ENCODE measurements around the gene MAP2K3.

MAP2K3 gene

DNA sequence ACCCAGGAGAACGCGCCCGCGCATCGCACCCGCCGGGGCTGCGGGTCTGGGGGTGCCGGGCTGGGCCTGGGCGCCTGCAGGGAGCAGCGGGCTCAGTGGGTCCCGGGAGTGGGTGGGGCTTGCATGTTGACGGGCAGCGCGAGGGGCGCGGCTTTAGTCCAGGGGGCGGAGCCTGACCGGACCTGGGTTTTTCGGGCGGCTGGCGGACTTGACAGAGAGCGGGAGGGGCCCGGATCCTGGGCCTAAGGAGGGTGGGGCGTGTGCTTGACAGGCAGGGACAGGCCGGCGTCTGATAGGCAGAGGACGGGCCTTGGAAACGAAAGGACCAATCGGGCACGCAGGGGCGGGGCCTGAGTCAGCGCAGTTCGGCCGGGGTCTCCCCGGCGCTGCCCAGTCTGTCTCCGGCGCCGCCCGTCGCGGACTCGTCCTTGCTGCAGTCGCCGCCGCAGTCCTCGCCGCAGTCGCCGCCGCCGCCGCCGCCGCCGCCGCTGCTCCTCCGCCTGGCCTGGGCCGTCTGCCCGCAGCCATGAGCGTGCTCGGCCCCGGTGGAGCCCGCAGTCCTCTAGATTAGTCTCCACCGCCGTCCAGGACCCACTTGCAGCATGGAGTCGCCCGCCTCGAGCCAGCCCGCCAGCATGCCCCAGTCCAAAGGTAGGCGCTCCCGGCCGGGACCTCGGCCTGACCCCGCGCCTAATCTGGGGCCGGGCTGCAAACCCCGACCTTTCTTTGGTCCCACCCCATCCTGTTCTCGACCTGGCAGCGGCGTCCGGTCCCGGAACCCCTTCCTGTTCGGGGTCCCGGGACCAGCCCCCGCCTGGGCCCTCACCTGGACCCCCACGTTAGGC, at the start of gene MAP2K3:
Gene MAP2K3 (plus strand): TSS at position 393 of the 845 bp plus-strand sequence. CDS start 210 bp downstream, at position 603.
- DNase-seq: peak; percentile 74 to 87 (median 84)

DNA sequence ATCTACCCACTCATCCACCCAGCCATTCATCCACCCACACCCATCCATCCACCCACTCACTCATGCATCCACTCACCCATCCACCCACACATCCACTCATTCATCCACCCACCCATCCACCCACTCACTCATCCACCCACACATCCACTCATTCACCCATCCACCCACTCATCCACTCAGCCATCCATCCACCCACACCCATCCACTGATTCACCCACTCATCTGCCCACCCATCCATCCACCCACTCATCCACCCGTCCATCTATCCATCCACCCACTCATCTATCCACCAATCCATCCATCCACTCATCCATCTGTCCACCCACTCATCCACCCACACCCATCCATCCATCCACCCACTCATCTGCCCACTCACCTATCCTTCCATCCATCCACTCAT, 48.6 kb upstream of the MAP2K3 start:
- DNase-seq: no peak

DNA sequence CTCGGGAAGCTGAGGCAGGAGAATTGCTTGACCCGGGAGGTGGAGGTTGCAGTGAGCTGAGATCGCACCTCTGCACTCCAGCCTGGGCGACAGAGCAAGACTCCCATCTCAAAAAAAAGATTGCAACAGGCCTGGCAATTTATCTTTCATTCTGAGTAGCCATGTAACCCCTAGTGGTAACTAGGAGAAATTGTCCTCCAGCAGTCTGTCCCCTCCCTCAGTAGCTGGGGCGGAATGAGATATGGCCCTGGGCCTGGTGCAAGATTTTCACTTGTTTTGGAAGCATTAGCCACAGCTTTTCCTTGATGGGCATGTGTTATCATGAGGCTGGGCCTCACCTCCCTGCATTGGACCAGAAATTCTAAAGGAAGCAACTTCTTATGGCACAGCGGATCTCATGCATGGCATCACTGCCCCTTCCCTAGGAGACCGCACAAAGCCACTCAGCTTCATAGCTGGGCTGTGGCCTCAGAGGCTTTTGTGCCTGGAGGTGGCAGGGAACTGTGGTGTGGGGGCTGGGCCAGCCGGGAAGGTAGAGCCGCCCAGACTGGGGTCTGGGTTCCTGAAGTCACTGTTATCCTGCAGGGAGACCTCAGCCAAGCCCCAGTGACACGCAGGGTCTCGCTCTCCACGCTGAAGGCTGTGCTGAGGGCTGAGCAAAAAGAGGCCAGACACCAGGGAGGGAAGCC, 44.7 kb upstream of the MAP2K3 start:
- DNase-seq: no peak

GRCh38 chr17:21240369-21241055, 44.0 kb upstream of the MAP2K3 start:
- no peak for DNase-seq

GRCh38 chr17:21241564-21241963, 42.9 kb upstream of the MAP2K3 start:
- no peak for DNase-seq

DNA sequence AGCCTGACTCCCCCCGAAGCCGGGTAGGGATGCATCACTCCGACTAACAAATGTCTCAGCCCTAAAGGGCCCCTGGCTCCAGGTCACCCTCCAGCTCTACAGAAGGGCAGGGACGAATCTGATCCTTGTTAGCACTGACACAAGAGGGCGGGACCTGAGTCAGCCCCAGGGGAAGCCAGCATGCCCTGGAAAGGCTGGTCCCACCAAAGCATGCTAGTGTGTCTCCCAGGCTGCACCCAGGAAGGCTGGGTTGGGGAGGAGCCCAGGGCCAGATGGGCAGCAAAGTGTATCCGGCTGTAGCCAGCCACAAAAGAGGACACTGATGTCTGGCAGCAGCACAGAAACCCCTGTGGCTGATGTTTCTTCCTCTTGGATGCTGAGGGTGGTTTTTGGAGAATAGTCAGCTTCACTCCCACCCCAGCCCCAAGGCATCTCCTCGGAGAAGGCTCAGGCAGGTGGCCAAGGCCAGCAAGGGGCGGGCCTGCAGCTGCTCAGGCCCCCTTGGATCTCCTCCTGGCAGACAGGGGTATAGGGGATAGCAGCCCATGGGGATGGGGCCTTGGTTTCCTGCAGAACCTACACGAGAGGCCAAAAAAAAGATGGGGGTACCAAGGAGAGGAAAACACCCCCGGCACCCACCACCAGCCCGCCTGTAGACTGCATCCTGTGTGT, 42.3 kb upstream of the MAP2K3 start:
- DNase-seq: no peak

GRCh38 chr17:21242780-21243515, 41.6 kb upstream of the MAP2K3 start:
- DNase-seq: no peak

DNA sequence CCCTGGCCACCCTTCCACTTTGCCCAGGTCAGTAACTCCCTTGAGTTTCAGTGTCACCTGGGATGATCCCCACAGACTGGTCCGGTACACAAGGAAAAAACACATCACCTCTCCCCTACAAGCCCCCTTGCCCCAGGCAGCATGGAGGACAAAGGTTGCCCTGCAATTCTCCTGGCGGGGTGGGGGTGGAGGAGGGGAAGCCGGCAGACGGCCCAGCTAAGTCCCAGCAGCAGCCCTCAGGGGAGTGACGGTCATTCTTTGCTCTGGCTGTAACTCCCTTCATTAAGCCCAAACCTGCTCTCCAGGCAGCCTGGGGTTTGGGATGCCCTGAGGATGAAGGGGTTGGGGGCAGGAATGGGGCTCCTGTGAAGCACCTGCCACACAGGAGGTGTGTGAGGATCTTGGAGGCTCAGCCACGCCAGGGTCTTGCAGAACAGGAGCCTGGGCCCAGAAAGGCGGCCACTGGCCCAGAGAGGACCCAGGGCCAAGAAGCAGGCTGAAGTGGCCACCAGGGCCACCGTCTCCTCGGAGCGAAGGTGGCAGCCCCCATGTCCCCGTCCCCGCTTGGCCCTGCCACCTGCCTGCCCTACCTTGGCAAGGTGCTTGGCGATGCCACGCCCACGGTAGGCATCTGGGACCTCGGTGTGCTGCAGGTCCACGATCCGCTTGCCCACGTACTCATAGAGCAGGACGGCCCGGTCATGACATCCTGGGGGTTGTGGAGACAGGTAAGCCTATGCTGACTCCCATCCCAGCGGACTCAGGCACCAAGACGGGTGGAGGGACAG, 40.8 kb upstream of the MAP2K3 start:
- DNase-seq: no peak

DNA sequence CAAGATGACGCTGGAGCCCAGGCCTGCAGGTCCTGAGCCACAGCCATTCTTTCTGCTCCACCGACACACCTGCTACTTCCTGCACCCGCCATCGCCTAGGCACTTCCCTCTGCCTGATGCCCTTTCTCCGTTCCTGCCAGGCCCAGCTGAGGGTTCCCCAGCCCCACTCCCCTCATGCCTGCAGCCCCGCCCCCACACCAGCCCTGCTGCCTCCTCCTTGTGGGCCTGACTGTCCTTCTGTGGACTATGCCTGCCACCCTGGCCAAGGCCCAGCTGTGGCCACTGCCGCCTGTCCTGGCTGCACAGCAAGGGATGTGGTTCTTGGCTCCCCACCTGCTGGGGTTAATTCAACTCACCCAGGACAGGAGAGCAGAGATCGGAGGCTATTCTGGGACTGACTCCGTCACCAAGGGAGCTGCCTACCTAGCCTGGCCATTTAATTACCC, 38.8 kb upstream of the MAP2K3 start:
- DNase-seq: no peak

DNA sequence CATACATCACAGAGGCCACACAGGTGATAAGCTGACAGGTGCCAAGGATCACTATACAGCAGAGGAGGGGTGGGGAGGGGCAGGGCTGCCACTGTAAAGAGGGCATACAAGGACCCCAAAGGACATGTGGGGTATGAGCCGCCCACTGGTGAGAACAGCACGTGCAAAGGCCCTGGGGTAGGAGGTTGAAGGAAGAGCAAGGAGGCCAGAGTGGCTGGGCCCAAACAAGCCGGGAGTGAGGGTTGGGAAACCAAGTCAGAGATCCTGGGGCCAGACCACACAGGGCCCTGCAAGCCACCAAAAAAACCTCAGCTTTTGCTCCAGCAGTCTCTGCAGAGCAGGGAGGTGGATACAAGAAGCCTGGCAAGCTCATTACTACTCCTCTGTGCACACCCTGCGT, 37.8 kb upstream of the MAP2K3 start:
- DNase-seq: no peak

GRCh38 chr17:21247552-21248258, 36.8 kb upstream of the MAP2K3 start:
- DNase-seq: no peak

DNA sequence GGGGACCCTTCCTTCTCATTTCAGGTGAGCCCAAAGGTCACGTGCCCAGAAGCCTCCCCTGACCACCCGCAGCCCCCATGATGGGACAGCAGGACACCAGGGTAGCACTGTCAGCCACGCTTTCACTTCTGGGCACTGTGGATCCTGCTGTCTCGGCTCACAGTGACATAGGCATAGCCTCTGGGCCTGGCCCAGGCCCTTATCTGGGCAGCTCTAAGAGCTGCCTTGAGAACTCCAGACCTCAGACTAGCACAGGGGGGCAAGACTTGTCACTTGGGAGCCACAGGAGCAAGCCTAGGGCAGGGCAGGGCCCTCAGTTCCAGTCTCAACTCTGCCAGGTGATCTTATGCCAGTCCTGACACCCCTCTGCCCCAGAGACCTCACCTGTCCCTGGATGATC, 36.0 kb upstream of the MAP2K3 start:
- DNase-seq: no peak

- DNase-seq: no peak
Measured at GRCh38 chr17:21249086-21249795, 35.3 kb upstream of the MAP2K3 start.

DNA sequence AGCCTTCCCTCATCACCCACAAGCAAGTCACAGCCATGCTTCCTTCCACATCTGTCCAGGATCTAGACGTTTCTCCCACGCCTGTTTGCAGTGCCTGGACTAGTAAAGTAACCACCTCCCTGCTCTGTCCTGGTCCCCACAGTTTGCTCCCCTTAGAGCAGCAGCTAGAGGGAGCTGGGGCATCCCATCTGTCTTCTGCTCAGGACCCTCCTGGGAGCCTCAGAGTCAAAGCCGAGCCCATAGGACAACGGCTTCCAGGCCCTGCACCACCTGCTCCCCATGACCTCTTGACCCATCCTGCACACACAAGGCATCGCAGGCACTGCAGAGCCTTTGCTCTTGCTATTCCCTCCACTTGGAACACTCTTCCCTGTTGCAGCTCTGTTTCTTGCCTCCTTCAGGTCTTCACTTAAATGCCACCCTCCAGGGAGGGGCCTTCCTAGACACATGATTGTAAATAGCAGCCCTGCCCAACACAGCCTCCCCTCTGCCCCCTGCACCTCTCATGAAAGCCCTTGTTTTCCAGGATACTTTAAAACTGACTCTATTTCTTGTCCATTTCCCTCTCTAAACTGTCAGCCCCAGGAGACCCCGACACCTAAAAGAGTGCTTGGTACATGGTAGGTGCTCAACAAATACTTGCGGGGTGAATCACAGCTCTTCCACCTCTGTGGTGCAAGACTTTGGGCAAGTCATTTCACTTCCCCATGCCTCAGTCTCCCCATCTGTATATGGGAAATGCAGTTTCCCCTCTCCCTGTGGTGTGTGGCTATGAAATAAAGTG, 34.4 kb upstream of the MAP2K3 start:
- DNase-seq: no peak

DNA sequence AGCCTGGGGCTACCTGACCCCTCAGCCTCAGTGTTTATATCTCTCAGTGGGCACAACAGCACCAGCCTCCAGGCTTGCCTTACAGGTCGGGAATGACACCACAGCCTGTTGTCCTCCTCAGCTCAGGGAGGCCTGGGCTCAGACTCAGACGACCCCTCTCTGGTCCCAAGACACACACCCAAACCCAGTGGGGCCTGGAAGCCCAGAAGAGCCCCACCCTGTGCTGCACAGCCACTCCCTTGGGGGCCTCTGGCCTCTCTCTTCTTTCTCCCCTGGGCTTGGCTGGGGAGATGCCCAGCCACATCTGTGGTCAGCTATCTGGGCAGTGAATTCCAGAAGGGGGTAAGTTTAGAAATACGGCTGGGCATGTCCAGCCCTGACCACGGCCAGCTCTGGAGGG, 33.7 kb upstream of the MAP2K3 start:
- no peak for DNase-seq

DNA sequence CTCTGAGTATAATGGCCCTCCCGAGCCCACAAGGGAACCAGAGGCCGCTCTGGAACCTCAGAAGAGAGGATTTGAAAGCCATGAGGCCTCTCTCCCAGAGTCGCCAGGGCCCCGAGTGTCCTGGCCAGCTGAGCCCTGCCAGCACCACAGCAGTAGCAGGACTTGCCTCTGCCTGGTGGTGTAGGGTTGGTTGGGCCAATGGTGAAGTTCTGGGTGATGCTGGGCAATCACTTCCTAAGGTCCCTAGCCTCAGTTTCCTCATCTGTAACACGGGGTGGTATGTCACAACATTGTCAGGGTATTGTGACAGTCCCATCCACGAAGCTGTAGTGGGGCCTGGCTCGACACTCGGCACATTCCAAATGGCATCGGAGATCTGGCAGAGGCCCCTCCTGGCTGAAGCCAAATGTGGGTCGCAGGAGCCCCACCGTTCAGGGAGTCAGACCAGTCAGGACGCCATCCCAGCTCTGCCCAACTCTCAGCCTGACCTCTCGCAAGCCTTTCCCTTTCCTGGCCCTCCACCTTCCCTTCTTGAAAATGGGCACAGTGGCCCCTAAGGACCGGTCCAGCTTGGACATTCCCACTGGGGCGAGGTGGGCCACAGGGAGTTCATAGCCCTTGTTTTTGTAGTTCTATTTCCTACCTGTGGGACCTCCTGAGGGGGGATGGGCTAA, 33.0 kb upstream of the MAP2K3 start:
- DNase-seq: no peak

- no peak for DNase-seq
Measured at GRCh38 chr17:21252289-21252795, 32.2 kb upstream of the MAP2K3 start.
